A549 (cell line): ENCODE measurements around the gene CD22. TPM values are rescaled to one million over a fixed set of nuclear protein-coding genes. Genes with fewer than 3 reads are reported as not detected.

Experiments
- ATAC-seq, 2 experiments: fragments of 200-7000 bp in 1 of 2; fragments of >200 bp in 1 of 2; cut with Nextera tagmentation in 1 of 2; cut with Tn5 transposase in 1 of 2; 3 replicates each; pipeline versions ENCODE4 v1.8.0 to v1.9.1; 2018 to 2020; ENCODE audit warnings: mild to moderate bottlenecking in 1 of 2, moderate library complexity in 1 of 2
- CTCF ChIA-PET: fragments of 300-600 bp; sonication (Branson Sonifier 250); formaldehyde crosslinking; extraction: SDS; loops from one replicate; lab custom pipeline; 2021; ENCODE audit warnings: antibody characterized with exemption, inconsistent platforms; lab: Yijun Ruan, JAX
- POLR2A ChIA-PET: fragments of 350-600 bp; formaldehyde crosslinking; extraction: SDS; loops from one replicate; lab custom pipeline; 2021; ENCODE audit warnings: antibody characterized with exemption, inconsistent platforms; lab: Yijun Ruan, JAX
- DNase-seq, 2 experiments: peaks; one replicate each; pipeline versions ENCODE4 v3.0.0 to v3.0.0-alpha.2; 2011 to 2016; ENCODE audit warnings: low read depth in 1 of 2, low spot score in 1 of 2
- FAIRE-seq: peaks from 2 replicates; lab custom pipeline; 2011; peaks lifted over from hg19 to GRCh38; lab: Jason Lieb, UNC
- H3K27ac ChIP-seq, 2 experiments: fragments of >200 bp; sonication (Bioruptor Twin); formaldehyde crosslinking; 3 replicates each; pipeline ENCODE4 v1.5.1; 2016 to 2017
- H3K4me1 ChIP-seq: fragments of >200 bp; sonication (Bioruptor Twin); formaldehyde crosslinking; 3 replicates; pipeline ENCODE4 v1.6.1; 2016
- H3K4me2 ChIP-seq: fragments of >200 bp; sonication (Bioruptor Twin); formaldehyde crosslinking; 3 replicates; pipeline ENCODE4 v1.6.1; 2016
- H3K4me3 ChIP-seq: fragments of >200 bp; sonication (Bioruptor Twin); formaldehyde crosslinking; 3 replicates; pipeline ENCODE4 v1.5.1; 2016
- H3K9me3 ChIP-seq: fragments of >200 bp; sonication (Bioruptor Twin); formaldehyde crosslinking; 3 replicates; pipeline ENCODE4 v1.6.1; 2016
- ATOH8 ChIP-seq: fragments of 250-450 bp; sonication (Bioruptor Pico); IDR thresholded peaks from 2 replicates; pipeline ENCODE4 v1.5.0; 2020; ENCODE audit warnings: low read depth, mild to moderate bottlenecking, moderate library complexity
- E2F6 ChIP-seq: IDR thresholded peaks from 2 replicates; pipeline ENCODE4 v1.6.1; 2012; ENCODE audit warnings: low read depth, borderline replicate concordance
- EHF ChIP-seq: fragments of 250-450 bp; sonication (Bioruptor Pico); IDR thresholded peaks from 2 replicates; pipeline ENCODE4 v1.5.0; 2020; ENCODE audit warnings: mild to moderate bottlenecking
- ELK1 ChIP-seq: fragments of 150-350 bp; IDR thresholded peaks from 2 replicates; pipeline ENCODE4 v1.6.1; 2014; ENCODE audit warnings: low read depth, mild to moderate bottlenecking, low read length
- EP300 ChIP-seq, 2 experiments: fragments of >200 bp; sonication (Bioruptor Twin); formaldehyde crosslinking; IDR thresholded peaks; 2 replicates in 1 of 2; 3 replicates in 1 of 2; pipeline ENCODE4 v1.6.1; 2016 to 2017
- ESRRA ChIP-seq: fragments of 150-350 bp; IDR thresholded peaks from 2 replicates; pipeline ENCODE4 v1.6.1; 2014; ENCODE audit warnings: mild to moderate bottlenecking, low read length, borderline replicate concordance
- FOSL2 ChIP-seq, 2 experiments: fragments of 450-650 bp in 1 of 2; fragments of >200 bp in 1 of 2; sonication (Bioruptor Twin) in 1 of 2; formaldehyde crosslinking; IDR thresholded peaks; 2 replicates each; pipeline versions ENCODE4 v1.5.0 to v1.6.1; 2016 to 2020; ENCODE audit warnings: mild to moderate bottlenecking in 1 of 2, moderate library complexity in 1 of 2
- FOXS1 ChIP-seq: fragments of 250-450 bp; sonication (Bioruptor Pico); IDR thresholded peaks from 2 replicates; pipeline ENCODE4 v1.5.0; 2020; ENCODE audit warnings: mild to moderate bottlenecking, moderate library complexity
- HDAC2 ChIP-seq: fragments of 200-600 bp; sonication (generic); IDR thresholded peaks from 2 replicates; pipeline ENCODE4 v1.6.1; 2016
- HOXA7 ChIP-seq: fragments of 250-450 bp; sonication (Bioruptor Pico); IDR thresholded peaks from 2 replicates; pipeline ENCODE4 v1.5.0; 2020; ENCODE audit warnings: mild to moderate bottlenecking, moderate library complexity
- JUNB ChIP-seq: fragments of >200 bp; sonication (Bioruptor Twin); formaldehyde crosslinking; IDR thresholded peaks from 2 replicates; pipeline ENCODE4 v1.6.1; 2016
- RAD21 ChIP-seq, 2 experiments: fragments of >200 bp in 1 of 2; sonication (Bioruptor Twin) in 1 of 2; formaldehyde crosslinking in 1 of 2; IDR thresholded peaks in 1 of 2; conservative IDR thresholded peaks in 1 of 2; 2 replicates in 1 of 2; 3 replicates in 1 of 2; pipeline ENCODE4 v1.6.1; 2012 to 2018; ENCODE audit warnings: inconsistent platforms in 1 of 2
- RCOR1 ChIP-seq: fragments of 150-350 bp; IDR thresholded peaks from 2 replicates; pipeline ENCODE4 v1.6.1; 2014; ENCODE audit warnings: antibody characterized with exemption, low read length, low read depth
- RFX5 ChIP-seq: fragments of 450-650 bp; IDR thresholded peaks from 2 replicates; pipeline ENCODE4 v1.7.1; 2014; ENCODE audit warnings: antibody characterized with exemption, mild to moderate bottlenecking, moderate library complexity
- RNF2 ChIP-seq: fragments of 200-600 bp; sonication (generic); IDR thresholded peaks from 2 replicates; pipeline ENCODE4 v1.6.1; 2016; ENCODE audit warnings: low read depth, mild to moderate bottlenecking, antibody characterized with exemption, moderate library complexity, borderline replicate concordance
- ZC3H11A ChIP-seq: fragments of 450-650 bp; IDR thresholded peaks from 2 replicates; pipeline ENCODE4 v1.6.1; 2014; ENCODE audit warnings: antibody characterized with exemption, mild to moderate bottlenecking
- WGBS: methylation state at CpG from one replicate; pipeline ENCODE4 v1.1.6; 2017; ENCODE audit errors: missing lambda C conversion rate; 5-methylcytosine and 5-hydroxymethylcytosine counted together
- polyA plus RNA-seq, 4 experiments: library from polyadenylated mRNA; depleted of rRNA in 3 of 4; stranded (reverse); fragments of >200 nt; fragmentation: RNase III in 1 of 4; extraction: RNeasy Plus Mini Kit Qiagen cat#74134 plus additional on column Dnase treatment in 1 of 4; gene quantifications; 2 replicates in 3 of 4; 3 replicates in 1 of 4; pipeline ENCODE4 v1.2.3, GENCODE V29; 2011 to 2017
- TF ChIP-seq, protein P1 (sequence below): fragments of >200 bp; sonication (Bioruptor Twin); formaldehyde crosslinking; IDR thresholded peaks from 3 replicates; pipeline ENCODE4 v1.5.1; 2016
- TF ChIP-seq, protein P2 (sequence below): IDR thresholded peaks from 2 replicates; pipeline ENCODE4 v1.6.1; 2012

CD22 gene
- polyA plus RNA-seq, 2 of the 4 experiments (the other 2 are of a cell fraction), result 0.05 to 0.14 TPM

GRCh38 chr19:35383536-35383935 is 54.5 kb downstream of the CD22 start:
- no peak for ATAC-seq
- Histone ChIP-seq H3K4me1 (no peaks in the 10 kb centered on the region), H3K27ac (no peak overlapping the region), H3K9me3 (peaks cover 58% of the 10 kb centered on the region), H3K4me2 (no peak overlapping the region), H3K4me3 (no peak overlapping the region)
- no peak for DNase-seq
- CTCF ChIA-PET, result interaction anchor here (0.7 to 6.0 kb wide), 8 partner anchors 19 to 112 kb away, joined by 3 to 29 read pairs (median 4); no protein-coding TSS in a partner anchor
- POLR2A ChIA-PET, result no interaction called here
- FAIRE-seq, result peak; percentile 36
- TF ChIP-seq ZC3H11A (no peak), RFX5 (no peak), EP300 (IDR thresholded peaks at IDR 0.05) (no peak), ESRRA (no peak), ELK1 (no peak), E2F6 (no peak)
- TF ChIP-seq, protein P1, sequence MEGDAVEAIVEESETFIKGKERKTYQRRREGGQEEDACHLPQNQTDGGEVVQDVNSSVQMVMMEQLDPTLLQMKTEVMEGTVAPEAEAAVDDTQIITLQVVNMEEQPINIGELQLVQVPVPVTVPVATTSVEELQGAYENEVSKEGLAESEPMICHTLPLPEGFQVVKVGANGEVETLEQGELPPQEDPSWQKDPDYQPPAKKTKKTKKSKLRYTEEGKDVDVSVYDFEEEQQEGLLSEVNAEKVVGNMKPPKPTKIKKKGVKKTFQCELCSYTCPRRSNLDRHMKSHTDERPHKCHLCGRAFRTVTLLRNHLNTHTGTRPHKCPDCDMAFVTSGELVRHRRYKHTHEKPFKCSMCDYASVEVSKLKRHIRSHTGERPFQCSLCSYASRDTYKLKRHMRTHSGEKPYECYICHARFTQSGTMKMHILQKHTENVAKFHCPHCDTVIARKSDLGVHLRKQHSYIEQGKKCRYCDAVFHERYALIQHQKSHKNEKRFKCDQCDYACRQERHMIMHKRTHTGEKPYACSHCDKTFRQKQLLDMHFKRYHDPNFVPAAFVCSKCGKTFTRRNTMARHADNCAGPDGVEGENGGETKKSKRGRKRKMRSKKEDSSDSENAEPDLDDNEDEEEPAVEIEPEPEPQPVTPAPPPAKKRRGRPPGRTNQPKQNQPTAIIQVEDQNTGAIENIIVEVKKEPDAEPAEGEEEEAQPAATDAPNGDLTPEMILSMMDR, result no peak
- TF ChIP-seq, all 56 proteins: peak for 0
- WGBS, result 34% methylated on average over 2 of the region's 2 CpGs

DNA sequence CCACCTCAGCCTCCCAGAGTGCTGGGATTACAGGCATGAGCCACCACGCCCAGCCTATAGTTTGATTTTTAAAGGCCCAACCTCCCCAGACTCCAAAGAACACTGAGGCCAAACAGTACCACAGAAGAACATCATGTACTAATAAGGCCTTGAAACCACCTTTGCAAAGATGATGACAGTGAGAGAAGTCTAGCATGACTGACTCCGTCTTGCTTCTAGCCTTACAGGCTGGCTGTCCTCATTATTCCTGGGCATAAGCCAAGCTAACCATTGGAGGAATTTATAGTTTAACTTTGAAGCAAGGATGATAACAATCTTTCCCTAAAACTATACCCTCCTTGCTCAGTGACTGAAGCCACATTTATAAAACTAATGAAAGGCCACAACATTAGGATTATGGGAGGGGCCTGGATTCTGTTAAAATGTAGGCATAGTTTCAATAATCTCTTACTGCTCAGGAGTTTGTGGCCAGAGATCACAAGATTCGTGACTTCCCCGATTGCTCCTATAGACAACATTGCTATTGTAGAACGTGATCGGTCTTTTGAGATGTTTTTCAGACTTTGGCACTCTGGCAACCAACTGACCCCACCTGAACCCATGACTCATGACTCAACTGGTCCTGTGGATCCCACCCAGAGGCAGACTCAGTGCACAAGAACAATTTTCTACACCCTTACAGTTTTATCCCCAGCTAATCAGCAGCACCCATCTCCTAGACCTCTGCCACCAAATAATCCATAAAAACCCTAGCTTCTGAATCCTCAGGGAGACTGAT is 59.5 kb downstream of the CD22 start:
- Histone ChIP-seq H3K9me3 (peaks cover 49% of the 10 kb centered on the region), H3K4me1 (no peaks in the 10 kb centered on the region), H3K27ac (no peak overlapping the region), H3K4me2 (no peak overlapping the region), H3K4me3 (no peak overlapping the region)
- ChIA-PET POLR2A (no interaction called here), CTCF (interaction anchor here (0.5 to 3.1 kb wide), 6 partner anchors 9 to 105 kb away, joined by 3 to 12 read pairs (median 4); no protein-coding TSS in a partner anchor)
- 40% methylated on average over 6 of the region's 6 CpGs for WGBS
- ATAC-seq (no peak), FAIRE-seq (peak; percentile 96), DNase-seq (no peak)
- TF ChIP-seq FOXS1 (CRISPR knock-in tag) (no peak), FOSL2 (IDR thresholded peaks at IDR 0.05) (no peak), FOSL2 (CRISPR knock-in tag; IDR thresholded peaks at IDR 0.05) (no peak), JUNB (no peak), RNF2 (no peak), RAD21 (conservative IDR thresholded peaks at IDR 0.05 in 1 of 2, IDR thresholded peaks at IDR 0.05 in 1 of 2) (no peak), EHF (CRISPR knock-in tag) (no peak), ELK1 (no peak), HDAC2 (no peak), RCOR1 (no peak), ZC3H11A (no peak), ATOH8 (no peak), HOXA7 (CRISPR knock-in tag) (no peak), RFX5 (no peak)
- TF ChIP-seq, protein P1, result no peak
- TF ChIP-seq, protein P2, sequence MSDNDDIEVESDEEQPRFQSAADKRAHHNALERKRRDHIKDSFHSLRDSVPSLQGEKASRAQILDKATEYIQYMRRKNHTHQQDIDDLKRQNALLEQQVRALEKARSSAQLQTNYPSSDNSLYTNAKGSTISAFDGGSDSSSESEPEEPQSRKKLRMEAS, result no peak
